Measurements from ENCODE around the gene CTNNBL1. TPM values are rescaled to one million over a fixed set of nuclear protein-coding genes. Genes with fewer than 3 reads are reported as not detected.

Gene CTNNBL1
- total and polyA plus RNA-seq, 2 donors (not counting 3 experiments of a cell fraction or from before 2014, with no cell fraction given): 20.8 to 60.2 TPM

- Histone ChIP-seq H3K27ac (ENCODE audit: insufficient read depth, low read depth, low read length) (no peak overlapping the region), H3K27me3 (ENCODE audit: control insufficient read depth in 2 of 2, insufficient read depth in 2 of 2, low read length in 2 of 2) (no peaks in the 10 kb centered on the region), H3K36me3 (ENCODE audit: control insufficient read depth in 2 of 2, extremely low read depth in 1 of 2, insufficient read depth in 2 of 2, low read length in 2 of 2) (peaks cover 0 to 6% of the 10 kb centered on the region in 2 experiments), H4K20me1 (replicated peaks; ENCODE audit: control insufficient read depth, extremely low read depth, insufficient read depth, low read length) (no peaks in the 10 kb centered on the region), H3K9me3 (replicated peaks; ENCODE audit: control insufficient read depth, insufficient read depth, low read length) (no peaks in the 10 kb centered on the region), H3K4me1 (ENCODE audit: control insufficient read depth, extremely low read depth, insufficient read depth, low read length) (no peaks in the 10 kb centered on the region), H3K79me2 (ENCODE audit: control insufficient read depth, insufficient read depth, low read length) (no peaks in the 10 kb centered on the region), H3K9me1 (replicated peaks; ENCODE audit: control insufficient read depth, extremely low read depth, insufficient read depth, low read length) (no peaks in the 10 kb centered on the region), H2AFZ (ENCODE audit: low read depth, low read length) (no peak overlapping the region), H3K4me3 (replicated peaks in 1 of 3; ENCODE audit: insufficient read depth in 1 of 3, low read depth in 1 of 3, low read length in 3 of 3) (no peak overlapping the region), H3K9ac (replicated peaks; ENCODE audit: extremely low read depth, insufficient read depth, low read length) (no peak overlapping the region), H3K4me2 (ENCODE audit: insufficient read depth, low read length) (no peak overlapping the region)
- dilution Hi-C loops (cut with MboI; ENCODE audit: extremely low pct_ligation_motif_present, low sequenced_read_pairs) (no loop called here), intact Hi-C loops (cut with micrococcal nuclease) (no loop called here)
- ChIA-PET POLR2A (no interaction called here), CTCF (no interaction called here)
- no TSS peak for BruUV-seq (replicated peaks)
- DNase-seq (ENCODE audit: low read depth, low spot score): no peak
- FAIRE-seq: no peak
- TF ChIP-seq POLR2A (IDR thresholded peaks at IDR 0.05; ENCODE audit: low read depth, low read length): no peak
Observed at GRCh38 chr20:37870294-37870693, 176.5 kb downstream of the CTNNBL1 start.

GRCh38 chr20:37871751-37872150 is 177.9 kb downstream of the CTNNBL1 start:
- FAIRE-seq: no peak

More at GRCh38 chr20:37871751-37872150, 177.9 kb downstream of the CTNNBL1 start:
- H3K27me3 ChIP-seq (ENCODE audit: control insufficient read depth in 2 of 2, insufficient read depth in 2 of 2, low read length in 2 of 2): no peaks in the 10 kb centered on the region
- DNase-seq (ENCODE audit: low read depth, low spot score): no peak
- no peak overlapping the region for H3K27ac ChIP-seq (ENCODE audit: insufficient read depth, low read depth, low read length)
- no peaks in the 10 kb centered on the region for H4K20me1 ChIP-seq (replicated peaks; ENCODE audit: control insufficient read depth, extremely low read depth, insufficient read depth, low read length)
- H3K4me2 ChIP-seq (ENCODE audit: insufficient read depth, low read length): no peak overlapping the region
- CTCF ChIA-PET: no interaction called here
- no peak overlapping the region for H3K4me3 ChIP-seq (replicated peaks in 1 of 3; ENCODE audit: insufficient read depth in 1 of 3, low read depth in 1 of 3, low read length in 3 of 3)
- TF ChIP-seq GATA2 (IDR thresholded peaks at IDR 0.05; ENCODE audit: insufficient read depth, insufficient read length, low read depth, low read length) (no peak), CTCF (IDR thresholded peaks at IDR 0.05; ENCODE audit: extremely low read depth in 1 of 2, insufficient read depth in 1 of 2, low read depth in 1 of 2, low read length in 2 of 2) (no peak), EZH2 (IDR thresholded peaks at IDR 0.05; ENCODE audit: borderline replicate concordance, low read depth, low read length, severe bottlenecking) (no peak), FOS (IDR thresholded peaks at IDR 0.05; ENCODE audit: borderline replicate concordance, insufficient read depth, low read length) (no peak), POLR2AphosphoS5 (IDR thresholded peaks at IDR 0.05; ENCODE audit: insufficient read depth, low read depth, low read length) (no peak), MAX (IDR thresholded peaks at IDR 0.05; ENCODE audit: insufficient read depth, insufficient read length) (no peak), MYC (IDR thresholded peaks at IDR 0.05; ENCODE audit: low read depth, low read length) (no peak), POLR2A (IDR thresholded peaks at IDR 0.05; ENCODE audit: low read depth, low read length) (no peak), JUN (IDR thresholded peaks at IDR 0.05; ENCODE audit: borderline replicate concordance, insufficient read depth, insufficient read length, low read depth) (no peak)
- dilution Hi-C loops (cut with MboI; ENCODE audit: extremely low pct_ligation_motif_present, low sequenced_read_pairs): no loop called here
- no TSS peak for BruUV-seq (replicated peaks)
- no peaks in the 10 kb centered on the region for H3K4me1 ChIP-seq (ENCODE audit: control insufficient read depth, extremely low read depth, insufficient read depth, low read length)
- H3K36me3 ChIP-seq (ENCODE audit: control insufficient read depth in 2 of 2, extremely low read depth in 1 of 2, insufficient read depth in 2 of 2, low read length in 2 of 2): peaks cover 0 to 5% of the 10 kb centered on the region in 2 experiments
- H3K9ac ChIP-seq (replicated peaks; ENCODE audit: extremely low read depth, insufficient read depth, low read length): no peak overlapping the region
- POLR2A ChIA-PET: no interaction called here
- H2AFZ ChIP-seq (ENCODE audit: low read depth, low read length): no peak overlapping the region
- no peaks in the 10 kb centered on the region for H3K9me3 ChIP-seq (replicated peaks; ENCODE audit: control insufficient read depth, insufficient read depth, low read length)
- H3K9me1 ChIP-seq (replicated peaks; ENCODE audit: control insufficient read depth, extremely low read depth, insufficient read depth, low read length): no peaks in the 10 kb centered on the region
- intact Hi-C loops (cut with micrococcal nuclease): no loop called here
- no peaks in the 10 kb centered on the region for H3K79me2 ChIP-seq (ENCODE audit: control insufficient read depth, insufficient read depth, low read length)
